NCI-H1092 (cell line): ENCODE measurements around the gene SMOC2.
"Not testable (repeated sequence)": the region's sequence is repeated elsewhere in the genome, so short reads cannot be mapped to it uniquely, and the experiment has no call there.

Source experiments
- DNase-seq: peaks from one replicate; lab custom pipeline; 2025; lab: John Stamatoyannopoulos, UW

SMOC2 gene

GRCh38 chr6:168517742-168518347, 76.9 kb downstream of the SMOC2 start:
- no peak for DNase-seq

- no peak for DNase-seq
Observed at GRCh38 chr6:168518348-168518745, 77.4 kb downstream of the SMOC2 start.

GRCh38 chr6:168518867-168519266, 77.9 kb downstream of the SMOC2 start:
- no peak for DNase-seq

GRCh38 chr6:168520233-168520632, 79.2 kb downstream of the SMOC2 start:
- no peak for DNase-seq

GRCh38 chr6:168524571-168525001, 83.6 kb downstream of the SMOC2 start:
- DNase-seq: no peak

GRCh38 chr6:168525114-168525513, 84.1 kb downstream of the SMOC2 start:
- DNase-seq: no peak

GRCh38 chr6:168525926-168526630, 85.1 kb downstream of the SMOC2 start:
- DNase-seq: peak; percentile 29

GRCh38 chr6:168526841-168527281, 85.9 kb downstream of the SMOC2 start:
- peak; percentile 91 for DNase-seq

- DNase-seq: no peak
Observed at GRCh38 chr6:168527451-168528210, 86.6 kb downstream of the SMOC2 start.

- no peak for DNase-seq
Observed at GRCh38 chr6:168528474-168529095, 87.6 kb downstream of the SMOC2 start.

- DNase-seq: no peak
Observed at GRCh38 chr6:168529214-168529613, 88.2 kb downstream of the SMOC2 start.

GRCh38 chr6:168530653-168531071, 89.7 kb downstream of the SMOC2 start:
- DNase-seq: no peak

GRCh38 chr6:168532070-168532469, 91.1 kb downstream of the SMOC2 start:
- DNase-seq: no peak

GRCh38 chr6:168533414-168533813, 92.4 kb downstream of the SMOC2 start:
- peak; percentile 52 for DNase-seq

- no peak for DNase-seq
Observed at GRCh38 chr6:168534265-168534664, 93.3 kb downstream of the SMOC2 start.

- no peak for DNase-seq
Observed at GRCh38 chr6:168535711-168536110, 94.7 kb downstream of the SMOC2 start.

- no peak for DNase-seq
Observed at GRCh38 chr6:168536196-168536595, 95.2 kb downstream of the SMOC2 start.

GRCh38 chr6:168536665-168537539, 95.9 kb downstream of the SMOC2 start:
- DNase-seq: no peak

GRCh38 chr6:168537540-168537884, 96.5 kb downstream of the SMOC2 start:
- no peak for DNase-seq

- DNase-seq: not testable (repeated sequence)
Observed at GRCh38 chr6:168538188-168538891, 97.4 kb downstream of the SMOC2 start.
